Uterus (tissue), 4 donors: ENCODE data around the gene FAT1. TPM values are rescaled to one million over a fixed set of nuclear protein-coding genes. Genes with fewer than 3 reads are reported as not detected.

ENCODE experiments used
- DNase-seq, 2 donors: peaks; one replicate each; pipeline ENCODE4 v3.0.0-alpha.2; 2019 to 2020
- H3K27ac ChIP-seq, 2 donors: fragments of 200-600 bp; sonication (generic); 1 replicate in 1 of 2; 2 replicates in 1 of 2; pipeline ENCODE4 v1.5.1; 2016 to 2018
- H3K27me3 ChIP-seq, 2 donors: fragments of 200-600 bp; sonication (generic); one replicate each; pipeline ENCODE4 v1.5.1; 2018 to 2019; ENCODE audit warnings: control low read depth in 1 of 2
- H3K36me3 ChIP-seq, 2 donors: fragments of 200-600 bp; sonication (generic); one replicate each; pipeline ENCODE4 v1.5.1; 2019; ENCODE audit warnings: control low read depth in 1 of 2
- H3K4me1 ChIP-seq, 2 donors: fragments of 200-600 bp; sonication (generic); one replicate each; pipeline ENCODE4 v1.5.1; 2018 to 2019; ENCODE audit warnings: control low read depth in 1 of 2
- H3K4me3 ChIP-seq, 2 donors: fragments of 200-600 bp; sonication (generic); 1 replicate in 1 of 2; 2 replicates in 1 of 2; pipeline ENCODE4 v1.5.1; 2018 to 2019; ENCODE audit warnings: mild to moderate bottlenecking in 1 of 2
- H3K9me3 ChIP-seq, 2 donors: fragments of 200-600 bp; sonication (generic); one replicate each; pipeline ENCODE4 v1.5.1; 2019; ENCODE audit warnings: control low read depth in 1 of 2
- CTCF ChIP-seq, 4 experiments: fragments of 200-600 bp in 2 of 4; fragments of 450-650 bp in 2 of 4; sonication (generic) in 2 of 4; IDR thresholded peaks; one replicate each; pipeline ENCODE4 v1.5.1; 2016 to 2019; ENCODE audit warnings: antibody characterized with exemption in 4 of 4, mild to moderate bottlenecking in 2 of 4, moderate library complexity in 1 of 4
- POLR2A ChIP-seq, 2 donors: fragments of 450-650 bp; IDR thresholded peaks; one replicate each; pipeline ENCODE4 v1.6.1; 2016; ENCODE audit warnings: antibody characterized with exemption in 2 of 2, mild to moderate bottlenecking in 1 of 2, moderate library complexity in 1 of 2
- intact Hi-C: fragments of 100-400 bp; cut with DNase I; formaldehyde crosslinking; loops from one replicate; pipeline ENCODE4 v1.15.1; 2023; ENCODE audit warnings: low total_unique reads
- total RNA-seq, 4 donors: library from RNA; depleted of rRNA in 3 of 4; stranded (reverse); fragments of >200 nt in 3 of 4; gene quantifications; one replicate each; pipeline versions ENCODE4 v1.1.0 to v1.2.4, GENCODE V29; 2014 to 2023
- donor health status: DM: yes; HTN: yes; CAD: no.

Gene FAT1
- total RNA-seq, 4 donors from 2014 or later, result 11.5 to 245 (median 52.5) TPM

GRCh38 chr4:186752325-186752724, 28.7 kb upstream of the FAT1 start:
- Histone ChIP-seq H3K27me3 (no peaks in the 10 kb centered on the region), H3K27ac (no peak overlapping the region), H3K4me1 (no peaks in the 10 kb centered on the region), H3K36me3 (no peaks in the 10 kb centered on the region), H3K4me3 (no peak overlapping the region), H3K9me3 (no peaks in the 10 kb centered on the region)
- intact Hi-C loops, result no loop called here
- DNase-seq, result no peak
- TF ChIP-seq POLR2A (IDR thresholded peaks at IDR 0.05), result no peak
- TF ChIP-seq CTCF (IDR thresholded peaks at IDR 0.05), result no peak

- H3K27me3 ChIP-seq, result no peaks in the 10 kb centered on the region
- H3K4me3 ChIP-seq, result no peak overlapping the region
- H3K36me3 ChIP-seq, result no peaks in the 10 kb centered on the region
- no peak overlapping the region for H3K27ac ChIP-seq
- intact Hi-C loops, result no loop called here
- H3K9me3 ChIP-seq, result no peaks in the 10 kb centered on the region
- no peak for DNase-seq
- TF ChIP-seq POLR2A (IDR thresholded peaks at IDR 0.05), result no peak
- no peak for TF ChIP-seq CTCF (IDR thresholded peaks at IDR 0.05)
- H3K4me1 ChIP-seq, result no peaks in the 10 kb centered on the region
Observed at GRCh38 chr4:186749611-186750281, 26.1 kb upstream of the FAT1 start.

- H3K9me3 ChIP-seq, result no peaks in the 10 kb centered on the region
- no peaks in the 10 kb centered on the region for H3K4me1 ChIP-seq
- TF ChIP-seq CTCF (IDR thresholded peaks at IDR 0.05) (no peak), POLR2A (IDR thresholded peaks at IDR 0.05) (no peak)
- H3K36me3 ChIP-seq, result no peaks in the 10 kb centered on the region
- DNase-seq, result no peak
- H3K27ac ChIP-seq, result no peak overlapping the region
- no peak overlapping the region for H3K4me3 ChIP-seq
- H3K27me3 ChIP-seq, result no peaks in the 10 kb centered on the region
- intact Hi-C loops, result no loop called here
Observed at GRCh38 chr4:186746581-186746980, 22.9 kb upstream of the FAT1 start.

- H3K4me3 ChIP-seq, result no peak overlapping the region
- H3K9me3 ChIP-seq, result no peaks in the 10 kb centered on the region
- H3K27ac ChIP-seq, result no peak overlapping the region
- H3K27me3 ChIP-seq, result no peaks in the 10 kb centered on the region
- H3K36me3 ChIP-seq, result no peaks in the 10 kb centered on the region
- H3K4me1 ChIP-seq, result no peaks in the 10 kb centered on the region
- TF ChIP-seq CTCF (IDR thresholded peaks at IDR 0.05) (no peak), POLR2A (IDR thresholded peaks at IDR 0.05) (no peak)
- DNase-seq, result no peak
- intact Hi-C loops, result no loop called here
Observed at GRCh38 chr4:186743261-186743660, 19.6 kb upstream of the FAT1 start.

GRCh38 chr4:186740822-186741221, 17.2 kb upstream of the FAT1 start:
- TF ChIP-seq CTCF (IDR thresholded peaks at IDR 0.05) (no peak), POLR2A (IDR thresholded peaks at IDR 0.05) (no peak)
- intact Hi-C loops, result no loop called here

More at GRCh38 chr4:186740822-186741221, 17.2 kb upstream of the FAT1 start:
- no peaks in the 10 kb centered on the region for H3K9me3 ChIP-seq
- H3K27ac ChIP-seq, result no peak overlapping the region
- H3K27me3 ChIP-seq, result no peaks in the 10 kb centered on the region
- no peaks in the 10 kb centered on the region for H3K4me1 ChIP-seq
- H3K36me3 ChIP-seq, result no peaks in the 10 kb centered on the region
- no peak for DNase-seq
- no peak overlapping the region for H3K4me3 ChIP-seq
